Kidney epithelial cell (primary cell): Measurements from ENCODE around the gene RNF225. TPM values are rescaled to one million over a fixed set of nuclear protein-coding genes. Genes with fewer than 3 reads are reported as not detected.

ENCODE experiments used
- DNase-seq: peaks from one replicate; pipeline ENCODE4 v3.0.0-alpha.2; 2010; ENCODE audit warnings: low read depth
- H3K27me3 ChIP-seq: 2 replicates; pipeline ENCODE4 v1.6.0; 2011; ENCODE audit warnings: low read length; ENCODE audit not compliant: control insufficient read depth, insufficient read depth
- H3K36me3 ChIP-seq: 2 replicates; pipeline ENCODE4 v1.5.1; 2011; ENCODE audit warnings: low read length; ENCODE audit not compliant: control insufficient read depth, insufficient read depth
- H3K4me3 ChIP-seq: 2 replicates; pipeline ENCODE4 v1.5.1; 2011; ENCODE audit warnings: low read depth, mild to moderate bottlenecking, control low read depth, low read length
- CTCF ChIP-seq: IDR thresholded peaks from 2 replicates; pipeline ENCODE4 v1.5.1; 2011; ENCODE audit warnings: mild to moderate bottlenecking, moderate library complexity, low read length, control low read depth, inconsistent platforms; ENCODE audit not compliant: insufficient read depth, poor library complexity, severe bottlenecking
- total RNA-seq: library from RNA; depleted of rRNA; stranded (reverse); fragments of >200 nt; gene quantifications from 2 replicates; pipeline ENCODE4 v1.2.3, GENCODE V29; 2015

Gene RNF225
- total RNA-seq, 1 donor from 2014 or later, result not detected

- H3K27me3 ChIP-seq, result no peaks in the 10 kb centered on the region
- H3K36me3 ChIP-seq, result no peaks in the 10 kb centered on the region
- peak within 1 kb of the TSS; percentile 67 for H3K4me3 ChIP-seq
- DNase-seq, result peak; percentile 100
- TF ChIP-seq CTCF, result no peak
These were observed 14.6 kb upstream of the RNF225 start, which contains the start of gene ZNF837 for GRCh38 chr19:58380662-58381459. Gene ZNF837, minus strand, starts transcription at chr19:58381030. Its CDS starts 11,698 bp downstream, at chr19:58369332.

- H3K27me3 ChIP-seq, result no peaks in the 10 kb centered on the region
- no peaks in the 10 kb centered on the region for H3K36me3 ChIP-seq
- no peak for DNase-seq
- peak overlapping the region; percentile 67 for H3K4me3 ChIP-seq
- no peak for TF ChIP-seq CTCF
These were observed 13.8 kb upstream of the RNF225 start for GRCh38 chr19:58381460-58382212.

- DNase-seq, result no peak
- Histone ChIP-seq H3K27me3 (no peaks in the 10 kb centered on the region), H3K4me3 (no peak overlapping the region), H3K36me3 (no peaks in the 10 kb centered on the region)
- no peak for TF ChIP-seq CTCF
These were observed 12.4 kb upstream of the RNF225 start for GRCh38 chr19:58382997-58383603.

- no peak overlapping the region for H3K4me3 ChIP-seq
- no peak for DNase-seq
- no peaks in the 10 kb centered on the region for H3K36me3 ChIP-seq
- no peaks in the 10 kb centered on the region for H3K27me3 ChIP-seq
- no peak for TF ChIP-seq CTCF
These were observed 10.1 kb upstream of the RNF225 start for GRCh38 chr19:58385313-58385890.

- no peak for TF ChIP-seq CTCF
- H3K4me3 ChIP-seq, result peak overlapping the region; percentile 51
- DNase-seq, result no peak
- no peaks in the 10 kb centered on the region for H3K27me3 ChIP-seq
- no peaks in the 10 kb centered on the region for H3K36me3 ChIP-seq
These were observed 9.4 kb upstream of the RNF225 start for GRCh38 chr19:58385891-58386575.
